Muscle layer of colon (tissue), 2 donors: ENCODE measurements around the gene CDC42.
A peak's percentile ranks its signal among the peaks of the same experiment; 100 is the strongest.
"Not testable (repeated sequence)": the region's sequence is repeated elsewhere in the genome, so short reads cannot be mapped to it uniquely, and the experiment has no call there.

Experiments used
- H3K27ac ChIP-seq: one replicate; pipeline ENCODE4 v1.7.0; 2013; ENCODE audit warnings: low read depth, mild to moderate bottlenecking, low read length, moderate library complexity
- H3K27me3 ChIP-seq, 2 donors: one replicate each; pipeline ENCODE4 v1.7.0; 2013; ENCODE audit warnings: low read length in 2 of 2, mild to moderate bottlenecking in 2 of 2; ENCODE audit not compliant: insufficient read depth in 2 of 2, control insufficient read depth in 1 of 2
- H3K36me3 ChIP-seq: one replicate; pipeline ENCODE4 v1.7.0; 2013; ENCODE audit warnings: mild to moderate bottlenecking, low read length; ENCODE audit not compliant: insufficient read depth
- H3K4me1 ChIP-seq: one replicate; pipeline ENCODE4 v1.7.0; 2013; ENCODE audit warnings: mild to moderate bottlenecking, low read length; ENCODE audit not compliant: insufficient read depth
- H3K4me3 ChIP-seq, 2 donors: one replicate each; pipeline ENCODE4 v1.7.0; 2013; ENCODE audit warnings: low read length in 2 of 2, low read depth in 1 of 2, mild to moderate bottlenecking in 1 of 2, moderate library complexity in 1 of 2
- H3K9ac ChIP-seq: one replicate; pipeline ENCODE4 v1.7.0; 2013; ENCODE audit warnings: low read length
- H3K9me3 ChIP-seq: one replicate; pipeline ENCODE4 v1.7.0; 2013; ENCODE audit warnings: mild to moderate bottlenecking, low read length
- donor health status: abdominal sarcoma.
- donor health status: Adenocarcinoma of cecum.

CDC42 gene

DNA sequence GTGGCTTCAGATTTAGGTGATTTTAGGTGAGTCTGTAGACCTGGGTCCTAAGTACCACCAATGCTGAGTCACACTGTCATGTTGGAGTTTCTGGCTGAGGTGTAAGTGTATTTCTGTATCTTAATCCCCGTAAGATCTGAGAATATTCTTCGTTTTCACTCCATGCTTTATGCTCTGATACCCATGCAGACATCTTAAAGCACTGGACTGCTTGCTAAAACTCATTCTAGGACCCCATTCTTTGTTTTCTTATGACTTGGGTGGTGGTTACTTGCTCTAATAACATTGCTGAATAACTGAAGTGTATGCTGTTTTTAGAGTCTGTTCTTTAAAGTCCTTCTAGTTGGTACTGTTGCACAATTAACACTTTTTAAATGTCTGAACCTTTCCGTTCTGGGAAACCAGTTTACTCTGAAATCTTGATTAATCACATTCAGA lies 36.6 kb downstream of the CDC42 start:
- Histone ChIP-seq H3K4me3 (no peak overlapping the region), H3K4me1 (peaks cover 35% of the 10 kb centered on the region), H3K9me3 (no peaks in the 10 kb centered on the region), H3K9ac (no peak overlapping the region), H3K27ac (no peak overlapping the region), H3K36me3 (peaks cover 33% of the 10 kb centered on the region), H3K27me3 (no peaks in the 10 kb centered on the region)

DNA sequence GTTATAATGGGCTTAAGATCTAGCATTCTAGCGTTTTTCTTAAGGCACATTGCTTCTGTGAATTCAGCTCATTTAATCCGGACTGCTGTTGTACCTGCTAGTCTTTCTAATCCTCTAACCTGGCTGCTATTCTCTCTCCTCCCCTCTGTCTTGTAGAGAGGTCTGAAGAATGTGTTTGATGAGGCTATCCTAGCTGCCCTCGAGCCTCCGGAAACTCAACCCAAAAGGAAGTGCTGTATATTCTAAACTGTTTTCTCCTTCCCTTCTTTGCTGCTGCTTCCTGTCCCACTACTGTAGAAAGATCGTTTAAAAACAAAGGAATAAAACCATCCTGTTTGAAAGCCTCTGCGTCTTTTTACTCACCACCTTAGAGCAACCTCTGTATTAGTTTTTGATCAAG lies 37.3 kb downstream of the CDC42 start:
- H3K9ac ChIP-seq: no peak overlapping the region
- H3K9me3 ChIP-seq: no peaks in the 10 kb centered on the region
- no peaks in the 10 kb centered on the region for H3K27me3 ChIP-seq
- no peak overlapping the region for H3K27ac ChIP-seq
- H3K4me3 ChIP-seq: peak overlapping the region in 1 of 2 donors; percentile 30
- peaks cover 35% of the 10 kb centered on the region for H3K4me1 ChIP-seq
- peaks cover 33% of the 10 kb centered on the region for H3K36me3 ChIP-seq

DNA sequence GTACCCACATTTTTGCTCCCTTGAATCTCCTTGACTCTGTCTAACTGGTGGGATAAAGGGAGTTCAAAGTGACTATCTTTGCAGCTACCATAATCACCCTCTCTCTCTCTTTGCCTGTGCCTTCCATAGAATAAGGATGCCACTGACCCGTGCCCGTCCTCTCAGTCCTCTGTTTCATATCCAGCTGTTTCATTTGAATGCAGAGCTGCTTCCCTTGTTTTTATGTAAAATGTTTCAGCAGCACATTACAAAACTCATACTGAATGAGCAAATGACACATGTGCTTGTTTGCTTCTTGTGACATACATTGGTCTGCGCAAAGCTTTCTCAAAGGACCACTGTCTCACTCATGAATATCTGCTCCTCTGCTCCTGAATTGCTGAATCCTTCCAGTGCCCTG lies 38.4 kb downstream of the CDC42 start:
- H3K36me3 ChIP-seq: peaks cover 38% of the 10 kb centered on the region
- H3K4me1 ChIP-seq: peaks cover 35% of the 10 kb centered on the region
- H3K4me3 ChIP-seq: no peak overlapping the region
- no peaks in the 10 kb centered on the region for H3K9me3 ChIP-seq
- H3K9ac ChIP-seq: no peak overlapping the region
- no peak overlapping the region for H3K27ac ChIP-seq
- no peaks in the 10 kb centered on the region for H3K27me3 ChIP-seq

DNA sequence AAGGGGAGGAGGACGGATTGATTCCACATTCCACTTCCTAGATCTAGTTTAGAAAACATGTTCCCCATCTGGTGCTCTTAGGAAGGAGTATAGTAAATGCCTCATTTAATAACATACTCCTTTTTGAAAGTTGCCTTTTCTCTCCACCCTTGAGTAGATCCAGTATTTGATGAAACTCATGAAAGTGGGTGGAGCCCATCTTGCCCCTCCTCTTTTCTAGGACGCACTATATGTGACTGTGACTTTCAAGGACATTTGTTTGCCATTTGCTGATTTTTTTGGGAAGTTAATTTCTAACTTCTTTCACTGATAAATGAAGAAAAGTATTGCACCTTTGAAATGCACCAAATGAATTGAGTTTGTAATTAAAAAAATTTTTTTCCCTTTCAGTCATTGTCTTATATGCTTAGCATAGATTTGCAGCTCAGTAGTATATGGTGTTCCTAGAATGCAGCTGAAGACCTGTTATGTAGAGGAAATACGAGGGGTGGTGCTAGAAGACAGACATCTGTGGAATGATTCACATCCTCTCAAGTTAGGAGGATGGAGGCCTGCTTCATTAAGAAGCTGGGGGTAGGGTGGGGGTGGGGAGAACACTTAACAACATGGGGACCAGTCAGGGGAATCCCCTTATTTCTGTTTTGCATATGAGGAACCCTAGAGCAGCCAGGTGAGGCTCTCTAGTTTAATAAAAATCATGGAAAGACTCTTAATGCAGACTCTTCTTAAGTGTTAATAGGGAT lies 39.7 kb downstream of the CDC42 start:
- H3K4me1 ChIP-seq: peaks cover 35% of the 10 kb centered on the region
- not testable (repeated sequence) for H3K27ac ChIP-seq

DNA sequence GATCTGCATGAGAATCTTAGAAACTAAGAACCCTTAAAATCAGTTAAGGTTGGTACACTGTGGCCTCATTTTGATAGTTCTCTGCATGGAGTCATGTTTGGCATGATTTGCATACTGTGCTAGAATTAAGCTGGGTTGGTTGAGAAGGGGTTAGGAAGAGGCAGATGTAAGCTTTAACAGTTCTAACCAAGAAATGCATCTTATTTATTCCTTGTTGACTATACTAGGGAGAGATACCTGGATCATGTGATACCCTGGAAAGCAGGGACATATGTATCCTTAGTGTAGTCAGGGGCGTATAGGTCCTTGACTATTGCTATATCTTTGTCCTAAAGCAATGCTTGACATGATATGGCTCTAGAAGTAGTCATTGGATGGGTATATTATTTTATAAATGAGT lies 41.0 kb downstream of the CDC42 start:
- H3K9ac ChIP-seq: no peak overlapping the region
- no peaks in the 10 kb centered on the region for H3K9me3 ChIP-seq
- H3K27me3 ChIP-seq: no peaks in the 10 kb centered on the region
- H3K4me1 ChIP-seq: peaks cover 27% of the 10 kb centered on the region
- peaks cover 40% of the 10 kb centered on the region for H3K36me3 ChIP-seq
- no peak overlapping the region for H3K27ac ChIP-seq
- H3K4me3 ChIP-seq: no peak overlapping the region

More for the DNA sequence above, 39.7 kb downstream of the CDC42 start:
- H3K9me3 ChIP-seq, H3K27me3 ChIP-seq, H3K4me3 ChIP-seq, H3K9ac ChIP-seq: not testable (repeated sequence)
- H3K36me3 ChIP-seq: peaks cover 41% of the 10 kb centered on the region

DNA sequence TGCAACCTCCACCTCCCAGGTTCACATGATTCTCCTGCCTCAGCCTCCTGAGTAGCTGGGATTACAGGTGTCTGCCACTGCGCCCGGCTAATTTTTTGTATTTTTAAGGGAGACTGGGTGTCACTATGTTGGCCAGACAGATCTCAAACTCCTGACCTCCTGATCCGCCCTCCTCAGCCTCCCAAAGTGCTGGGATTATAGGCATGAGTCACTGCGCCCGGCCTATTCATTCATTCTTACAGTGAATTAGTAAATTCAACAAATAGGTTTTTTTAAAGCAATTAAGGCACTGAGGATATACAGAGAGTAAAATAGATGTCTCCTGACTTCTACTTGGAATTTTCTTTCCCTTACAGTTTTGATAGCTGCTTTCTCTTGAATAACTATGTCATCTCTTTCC lies 43.5 kb downstream of the CDC42 start:
- Histone ChIP-seq H3K4me1 (peaks cover 9% of the 10 kb centered on the region), H3K9me3 (no peaks in the 10 kb centered on the region), H3K36me3 (peaks cover 44% of the 10 kb centered on the region), H3K27ac (no peak overlapping the region), H3K27me3 (no peaks in the 10 kb centered on the region), H3K4me3 (no peak overlapping the region), H3K9ac (no peak overlapping the region)

DNA sequence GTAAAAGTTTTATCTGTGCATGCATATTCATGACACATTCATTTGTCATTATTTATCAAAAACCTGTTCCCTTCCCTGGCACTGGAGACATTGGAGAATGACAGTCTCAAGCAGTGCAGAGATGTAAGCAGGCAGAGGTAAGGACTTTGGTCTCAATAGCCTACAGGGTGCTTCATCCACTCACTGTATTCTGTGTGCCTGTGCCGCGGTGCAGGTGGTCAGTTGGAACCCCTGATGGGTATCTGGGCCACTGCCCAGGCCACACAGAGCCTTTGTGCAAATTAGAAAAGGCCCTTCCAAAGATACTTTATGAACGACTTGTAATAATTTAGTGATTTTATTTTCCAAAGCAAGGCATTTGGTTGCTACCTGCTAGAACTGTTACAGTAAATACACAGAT lies 44.0 kb downstream of the CDC42 start:
- Histone ChIP-seq H3K9me3 (no peaks in the 10 kb centered on the region), H3K36me3 (peaks cover 42% of the 10 kb centered on the region), H3K9ac (no peak overlapping the region), H3K4me1 (peaks cover 11% of the 10 kb centered on the region), H3K27me3 (no peaks in the 10 kb centered on the region), H3K4me3 (no peak overlapping the region), H3K27ac (no peak overlapping the region)

DNA sequence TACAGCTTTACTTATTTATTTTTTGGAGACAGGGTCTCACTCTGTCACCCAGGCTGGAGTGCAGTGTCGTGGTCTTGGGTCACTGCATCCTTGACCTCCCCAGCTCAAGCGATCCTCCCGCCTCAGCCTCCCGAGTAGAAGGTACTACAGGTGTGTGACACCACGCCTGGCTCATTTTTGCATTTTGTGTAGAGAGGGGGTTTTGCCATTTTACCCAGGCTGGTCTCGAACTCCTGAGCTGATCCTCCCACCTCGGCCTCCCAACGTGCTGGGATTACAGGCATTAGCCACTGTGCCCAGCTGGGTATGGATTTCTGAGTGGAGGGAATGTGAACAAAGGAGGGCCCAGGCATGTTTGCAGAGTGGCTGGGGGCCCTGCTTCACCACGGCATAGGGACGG lies 46.2 kb downstream of the CDC42 start:
- H3K9ac ChIP-seq: no peak overlapping the region
- H3K36me3 ChIP-seq: peaks cover 37% of the 10 kb centered on the region
- H3K27ac ChIP-seq: no peak overlapping the region
- H3K4me1 ChIP-seq: peaks cover 22% of the 10 kb centered on the region
- no peak overlapping the region for H3K4me3 ChIP-seq
- no peaks in the 10 kb centered on the region for H3K27me3 ChIP-seq
- H3K9me3 ChIP-seq: no peaks in the 10 kb centered on the region

DNA sequence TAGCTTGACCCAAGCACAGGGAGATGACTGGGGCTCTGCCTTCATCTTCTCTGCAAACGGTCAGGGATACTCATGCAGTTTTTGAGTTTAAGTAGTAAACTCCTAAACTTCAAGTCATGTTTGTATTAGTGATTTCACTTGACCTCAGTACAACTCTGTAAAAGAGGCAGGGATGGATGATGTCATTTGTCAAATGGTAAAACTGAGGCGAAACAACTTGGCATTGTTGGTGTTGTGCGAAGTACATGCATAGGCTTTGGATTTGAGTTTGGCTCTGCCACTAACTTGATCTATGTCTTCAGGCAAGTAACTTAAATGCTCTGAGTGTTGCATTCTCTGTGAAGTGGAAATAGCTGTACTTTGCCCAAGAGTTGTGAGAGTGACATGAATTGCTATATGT lies 47.7 kb downstream of the CDC42 start:
- H3K9me3 ChIP-seq: no peaks in the 10 kb centered on the region
- no peaks in the 10 kb centered on the region for H3K27me3 ChIP-seq
- H3K9ac ChIP-seq: no peak overlapping the region
- peaks cover 45% of the 10 kb centered on the region for H3K36me3 ChIP-seq
- H3K4me1 ChIP-seq: peaks cover 22% of the 10 kb centered on the region
- H3K4me3 ChIP-seq: no peak overlapping the region
- H3K27ac ChIP-seq: no peak overlapping the region

DNA sequence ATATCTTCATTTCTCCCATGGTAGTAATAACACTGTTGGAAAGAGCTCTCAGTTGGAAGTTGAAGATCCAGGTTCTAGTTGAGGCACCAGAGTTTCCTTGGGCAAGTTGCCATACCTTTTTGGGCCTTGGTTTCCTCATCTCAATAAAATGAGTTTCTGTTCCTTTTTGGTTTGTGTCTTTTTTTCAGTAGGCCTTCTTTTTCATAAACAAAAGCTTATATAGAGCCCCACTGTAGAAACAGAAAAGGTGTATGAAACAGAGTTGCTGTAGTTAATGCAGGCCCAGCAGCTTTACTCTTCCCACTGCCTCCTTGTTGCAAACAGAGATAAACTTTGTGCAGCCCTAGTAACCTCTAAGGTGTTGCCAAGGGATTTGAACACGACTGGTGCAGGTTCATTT lies 48.7 kb downstream of the CDC42 start:
- Histone ChIP-seq H3K36me3 (peaks cover 43% of the 10 kb centered on the region), H3K9ac (no peak overlapping the region), H3K4me1 (peaks cover 22% of the 10 kb centered on the region), H3K27me3 (no peaks in the 10 kb centered on the region), H3K4me3 (no peak overlapping the region), H3K27ac (no peak overlapping the region), H3K9me3 (no peaks in the 10 kb centered on the region)

DNA sequence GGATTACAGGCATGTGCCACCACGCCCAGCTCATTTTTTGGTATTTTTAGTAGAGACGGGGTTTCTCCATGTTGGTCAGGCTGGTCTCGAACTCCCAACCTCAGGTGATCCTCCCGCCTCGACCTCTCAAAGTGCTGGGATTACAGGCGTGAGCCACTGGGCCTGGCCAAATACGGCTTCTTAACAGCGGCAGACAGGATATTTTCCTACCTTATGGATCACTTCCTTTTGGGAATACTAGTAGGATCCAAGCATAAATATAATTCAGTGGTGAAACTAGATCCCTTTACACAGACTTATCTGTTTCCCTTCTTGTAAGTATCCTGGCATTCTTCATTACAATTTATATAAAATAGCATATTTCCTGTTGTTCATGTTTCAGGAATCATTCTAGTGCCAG lies 49.5 kb downstream of the CDC42 start:
- H3K9me3 ChIP-seq: no peaks in the 10 kb centered on the region
- no peaks in the 10 kb centered on the region for H3K27me3 ChIP-seq
- no peak overlapping the region for H3K9ac ChIP-seq
- no peak overlapping the region for H3K4me3 ChIP-seq
- no peak overlapping the region for H3K27ac ChIP-seq
- H3K4me1 ChIP-seq: peaks cover 23% of the 10 kb centered on the region
- H3K36me3 ChIP-seq: peaks cover 35% of the 10 kb centered on the region

DNA sequence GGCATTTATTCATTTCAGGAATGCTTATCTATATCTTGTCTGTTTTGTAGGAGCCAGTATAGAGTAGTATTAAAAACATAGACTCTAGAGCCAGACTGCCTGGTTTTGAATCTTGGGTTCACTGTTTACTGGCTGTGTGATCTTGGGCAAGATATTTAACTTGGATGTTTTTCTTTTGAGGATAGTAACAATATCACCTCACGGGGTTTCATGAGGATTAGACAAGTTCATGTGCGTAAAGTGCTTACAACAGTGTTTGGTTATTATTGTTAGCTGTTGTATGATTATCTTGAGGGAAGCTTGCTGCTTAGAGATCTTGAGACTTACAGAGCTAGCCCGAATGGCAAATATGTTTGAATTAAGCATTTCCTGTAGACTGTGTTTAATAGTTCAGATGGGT lies 50.2 kb downstream of the CDC42 start:
- H3K27me3 ChIP-seq: no peaks in the 10 kb centered on the region
- H3K36me3 ChIP-seq: peaks cover 30% of the 10 kb centered on the region
- no peak overlapping the region for H3K9ac ChIP-seq
- H3K4me3 ChIP-seq: no peak overlapping the region
- peaks cover 30% of the 10 kb centered on the region for H3K4me1 ChIP-seq
- no peak overlapping the region for H3K27ac ChIP-seq
- H3K9me3 ChIP-seq: no peaks in the 10 kb centered on the region
